ENCODE results near the gene MRPL37. TPM values are rescaled to one million over a fixed set of nuclear protein-coding genes. Genes with fewer than 3 reads are reported as not detected.

Gene MRPL37
- total and polyA plus RNA-seq, 2 donors (not counting 1 experiment from before 2014, with no cell fraction given): 9.6 to 37.0 TPM

- H3K4me3 ChIP-seq (ENCODE audit: control extremely low read depth in 1 of 5, extremely low read depth in 1 of 5, insufficient read depth in 1 of 5, low read depth in 2 of 5, low read length in 4 of 5): no peak overlapping the region
- peaks cover 0 to 22% of the 10 kb centered on the region in 2 experiments for H3K36me3 ChIP-seq (replicated peaks in 1 of 2; ENCODE audit: control extremely low read depth in 1 of 2, control insufficient read depth in 1 of 2, extremely low read depth in 1 of 2, insufficient read depth in 2 of 2, low read length in 1 of 2)
- H3K27me3 ChIP-seq (replicated peaks in 1 of 4; ENCODE audit: control extremely low read depth in 1 of 4, control insufficient read depth in 3 of 4, insufficient read depth in 4 of 4, low read length in 3 of 4): no peaks in the 10 kb centered on the region
- no peak overlapping the region for H3K4me2 ChIP-seq (replicated peaks; ENCODE audit: low read depth, low read length, poor library complexity, severe bottlenecking)
- DNase-seq: no peak
- no peaks in the 10 kb centered on the region for H3K79me2 ChIP-seq (ENCODE audit: control insufficient read depth, insufficient read depth, low read length)
- WGBS (ENCODE audit: insufficient coverage): 98% methylated on average over 8 of the region's 9 CpGs
- no peak for TF ChIP-seq CTCF (IDR thresholded peaks at IDR 0.05)
- TF ChIP-seq EZH2 (IDR thresholded peaks at IDR 0.05; ENCODE audit: borderline replicate concordance, insufficient read depth, low read depth, low read length, poor library complexity, severe bottlenecking): no peak
- no peaks in the 10 kb centered on the region for H3K4me1 Mint-ChIP-seq
- H2AFZ ChIP-seq (ENCODE audit: insufficient read depth, low read depth, low read length, poor library complexity, severe bottlenecking): no peak overlapping the region
- no peak for ATAC-seq (ENCODE audit: low read depth)
- no peaks in the 10 kb centered on the region for H3K9me3 Mint-ChIP-seq (ENCODE audit: insufficient read depth)
- H3K27ac Mint-ChIP-seq: no peak overlapping the region
- H3K4me1 ChIP-seq (ENCODE audit: control insufficient read depth in 2 of 2, insufficient read depth in 2 of 2, low read length in 2 of 2): no peaks in the 10 kb centered on the region
- no peak overlapping the region for H3K27ac ChIP-seq (ENCODE audit: low read length in 2 of 2)
- intact Hi-C loops (cut with micrococcal nuclease): no loop called here
- CTCF ChIA-PET: interaction anchor here (1.9 kb wide), 1 partner anchor 9 kb away, joined by 4 read pairs; the partner anchor contains the start of genes CYB5RL and MRPL37
- H3K27me3 Mint-ChIP-seq: no peaks in the 10 kb centered on the region
- no peak overlapping the region for H3K4me3 Mint-ChIP-seq
- H4K20me1 ChIP-seq (ENCODE audit: control insufficient read depth, insufficient read depth, low read length, poor library complexity, severe bottlenecking): no peaks in the 10 kb centered on the region
- H3K9ac ChIP-seq (ENCODE audit: low read length): no peak overlapping the region
- POLR2A ChIA-PET: no interaction called here
- no peaks in the 10 kb centered on the region for H3K9me3 ChIP-seq (ENCODE audit: control extremely low read depth in 1 of 3, control insufficient read depth in 2 of 3, insufficient read depth in 1 of 3, low read length in 2 of 3)
Observed at GRCh38 chr1:54190526-54190925, 9.4 kb upstream of the MRPL37 start.

- CTCF ChIA-PET: interaction anchor here (0.7 kb wide), 1 partner anchor 8 kb away, joined by 3 read pairs; no protein-coding TSS in a partner anchor
- H3K4me1 Mint-ChIP-seq: no peaks in the 10 kb centered on the region
Observed at GRCh38 chr1:54191525-54191924, 8.4 kb upstream of the MRPL37 start.

More at GRCh38 chr1:54191525-54191924, 8.4 kb upstream of the MRPL37 start:
- Histone ChIP-seq H2AFZ (ENCODE audit: insufficient read depth, low read depth, low read length, poor library complexity, severe bottlenecking) (no peak overlapping the region), H3K9me3 (ENCODE audit: control extremely low read depth in 1 of 3, control insufficient read depth in 2 of 3, insufficient read depth in 1 of 3, low read length in 2 of 3) (no peaks in the 10 kb centered on the region), H3K27ac (ENCODE audit: low read length in 2 of 2) (no peak overlapping the region), H4K20me1 (ENCODE audit: control insufficient read depth, insufficient read depth, low read length, poor library complexity, severe bottlenecking) (no peaks in the 10 kb centered on the region), H3K4me3 (ENCODE audit: control extremely low read depth in 1 of 5, extremely low read depth in 1 of 5, insufficient read depth in 1 of 5, low read depth in 2 of 5, low read length in 4 of 5) (no peak overlapping the region), H3K9ac (ENCODE audit: low read length) (no peak overlapping the region), H3K36me3 (replicated peaks in 1 of 2; ENCODE audit: control extremely low read depth in 1 of 2, control insufficient read depth in 1 of 2, extremely low read depth in 1 of 2, insufficient read depth in 2 of 2, low read length in 1 of 2) (peaks cover 0 to 22% of the 10 kb centered on the region in 2 experiments), H3K79me2 (ENCODE audit: control insufficient read depth, insufficient read depth, low read length) (no peaks in the 10 kb centered on the region), H3K4me2 (replicated peaks; ENCODE audit: low read depth, low read length, poor library complexity, severe bottlenecking) (no peak overlapping the region), H3K27me3 (replicated peaks in 1 of 4; ENCODE audit: control extremely low read depth in 1 of 4, control insufficient read depth in 3 of 4, insufficient read depth in 4 of 4, low read length in 3 of 4) (no peaks in the 10 kb centered on the region), H3K4me1 (ENCODE audit: control insufficient read depth in 2 of 2, insufficient read depth in 2 of 2, low read length in 2 of 2) (no peaks in the 10 kb centered on the region)
- POLR2A ChIA-PET: no interaction called here
- no peak overlapping the region for H3K4me3 Mint-ChIP-seq
- WGBS (ENCODE audit: insufficient coverage): 100% methylated on average over 1 of the region's 1 CpG
- DNase-seq: no peak
- H3K27ac Mint-ChIP-seq: no peak overlapping the region
- no peaks in the 10 kb centered on the region for H3K9me3 Mint-ChIP-seq (ENCODE audit: insufficient read depth)
- intact Hi-C loops (cut with micrococcal nuclease): no loop called here
- TF ChIP-seq EZH2 (IDR thresholded peaks at IDR 0.05; ENCODE audit: borderline replicate concordance, insufficient read depth, low read depth, low read length, poor library complexity, severe bottlenecking): no peak
- TF ChIP-seq CTCF (IDR thresholded peaks at IDR 0.05): no peak
- ATAC-seq (ENCODE audit: low read depth): no peak
- no peaks in the 10 kb centered on the region for H3K27me3 Mint-ChIP-seq
